ENCODE measurements around the gene PRCD.
"Not testable (repeated sequence)": the region's sequence is repeated elsewhere in the genome, so short reads cannot be mapped to it uniquely, and the experiment has no call there.

PRCD gene

DNA sequence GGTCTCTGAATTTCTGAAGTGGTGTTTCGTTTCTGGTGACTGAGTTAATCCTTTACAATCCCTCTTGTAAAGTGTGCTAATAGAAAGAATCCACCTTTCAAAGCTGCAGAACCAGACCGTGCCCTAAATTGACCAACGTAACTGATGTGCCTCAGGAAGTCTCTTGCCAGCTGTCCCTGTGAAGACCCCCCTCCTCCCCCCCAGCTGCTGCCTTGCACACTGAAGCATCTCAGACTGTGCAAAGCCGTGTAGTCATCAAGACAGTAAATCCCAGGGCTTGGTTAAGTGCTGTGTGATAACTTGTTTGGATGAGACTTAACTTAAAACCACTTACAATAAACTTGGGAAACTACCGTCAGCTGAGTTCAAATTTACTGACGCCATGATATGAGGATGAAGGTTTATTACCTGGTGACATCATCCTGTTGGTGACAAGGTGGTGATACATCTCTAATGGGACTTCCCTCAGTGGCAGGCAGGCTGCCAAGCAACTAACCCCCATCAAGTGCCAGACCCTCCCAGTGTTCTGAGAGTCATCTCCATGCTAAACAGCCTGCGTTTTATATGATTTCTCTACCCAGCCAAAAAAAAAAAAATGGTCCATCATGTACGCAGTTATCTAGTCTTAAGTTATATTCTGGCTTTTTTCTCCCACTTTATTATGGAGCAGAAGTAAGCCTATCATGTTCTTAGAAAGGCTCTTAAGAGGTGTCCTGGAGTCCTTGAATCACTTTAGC lies 25.3 kb downstream of the PRCD start:
- peak; percentile 5; the same call in 1 of the 2 replicates for TF ChIP-seq POLR2AphosphoS5 (IDR thresholded peaks at IDR 0.05; ENCODE audit: low read depth, low read length)
- FAIRE-seq; DNase-seq (ENCODE audit: insufficient read length): not testable (repeated sequence)

DNA sequence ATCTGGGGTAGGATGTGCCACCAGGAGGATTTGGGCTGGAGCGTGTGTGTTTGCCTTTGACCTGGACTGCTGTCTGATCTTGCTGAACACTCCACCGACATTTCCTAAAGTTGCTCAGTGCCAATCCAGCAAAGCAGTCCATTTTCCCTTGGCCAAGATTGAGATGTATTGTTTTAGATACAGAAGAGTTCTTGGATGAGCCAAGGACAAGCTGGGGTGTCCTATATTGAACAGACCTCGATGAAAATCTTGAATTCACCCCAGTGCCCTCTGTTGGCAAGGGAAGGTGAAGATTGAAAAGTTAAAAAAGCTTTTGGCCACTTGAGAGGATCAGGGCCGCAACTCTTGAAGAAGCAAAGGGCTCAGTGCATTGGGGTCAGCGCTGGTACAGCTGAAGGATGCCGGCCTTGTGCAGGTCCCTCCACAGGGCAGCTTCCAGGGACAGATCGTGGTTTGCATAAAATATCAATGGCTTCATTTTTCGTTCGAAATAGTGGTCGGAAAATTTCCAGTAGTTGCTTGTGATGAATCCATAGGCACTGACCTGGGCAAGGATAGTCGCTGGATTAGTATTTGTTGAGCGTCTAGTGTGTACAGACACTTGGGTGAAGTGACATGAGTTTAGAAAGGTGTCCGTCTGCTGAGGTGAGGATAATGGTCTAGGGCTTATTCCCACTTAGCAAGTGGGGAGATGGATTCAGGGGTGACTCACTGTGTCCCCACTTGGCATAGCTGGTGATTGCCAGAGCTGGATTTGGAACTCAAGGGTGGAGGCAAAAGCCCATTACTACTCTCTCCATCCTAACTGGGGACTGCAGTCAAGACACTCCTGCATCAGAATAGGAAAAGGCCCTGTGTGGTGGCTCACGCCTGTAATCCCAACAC lies 26.1 kb downstream of the PRCD start:
- DNase-seq (ENCODE audit: insufficient read length): no peak
- FAIRE-seq: no peak
- peak; percentile 31; the same call in 1 of the 2 replicates for TF ChIP-seq POLR2A (IDR thresholded peaks at IDR 0.05; ENCODE audit: low read depth, low read length)
- peak; percentile 41; the same call in 1 of the 2 replicates for TF ChIP-seq POLR2AphosphoS5 (IDR thresholded peaks at IDR 0.05; ENCODE audit: low read depth, low read length)
- no peak for TF ChIP-seq TAF1 (IDR thresholded peaks at IDR 0.05; ENCODE audit: borderline replicate concordance, low read depth, low read length)

DNA sequence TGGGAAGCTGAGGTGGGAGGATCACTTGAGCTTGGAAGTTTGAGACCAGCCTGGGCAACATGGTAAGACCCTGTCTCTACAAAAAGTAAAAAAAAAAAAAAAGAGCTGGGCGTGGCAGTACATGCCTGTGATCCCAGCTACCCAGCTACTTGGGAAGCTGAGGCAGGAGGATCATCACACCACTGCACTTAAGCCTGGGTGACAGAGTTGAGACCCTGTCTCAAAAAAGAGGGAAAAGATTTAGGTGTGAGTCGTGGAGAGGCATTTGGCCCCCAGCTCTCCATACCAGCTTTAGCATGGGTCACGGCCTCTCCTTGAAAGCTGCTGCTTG lies 26.7 kb downstream of the PRCD start:
- DNase-seq (ENCODE audit: insufficient read length) (no peak), FAIRE-seq (no peak)

DNA sequence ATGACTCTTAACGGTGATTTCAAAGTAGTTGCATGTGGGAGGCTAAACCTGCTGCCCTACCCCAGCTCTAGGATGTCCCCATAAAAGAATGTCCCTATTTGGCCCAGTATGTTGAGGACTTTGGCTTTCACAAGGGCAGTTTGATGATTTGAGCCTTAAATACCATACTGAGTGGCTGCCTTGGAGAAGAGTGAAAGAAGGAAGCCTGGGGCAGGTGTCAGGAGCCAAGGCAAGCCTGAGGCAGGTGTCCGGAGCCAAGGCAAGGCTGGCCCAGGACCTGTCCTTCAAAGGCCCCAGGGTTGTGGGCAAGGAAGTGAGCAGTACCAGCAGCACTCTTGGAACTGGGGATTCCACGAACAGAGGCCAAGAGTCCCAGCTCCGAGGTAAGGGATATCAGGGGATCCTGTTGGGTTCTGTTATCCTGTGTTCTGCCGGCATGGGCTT lies 27.2 kb downstream of the PRCD start:
- DNase-seq (ENCODE audit: insufficient read length) (no peak), FAIRE-seq (no peak)
- TF ChIP-seq POLR2A (IDR thresholded peaks at IDR 0.05; ENCODE audit: low read depth, low read length): peak; percentile 24
- no peak for TF ChIP-seq TAF1 (IDR thresholded peaks at IDR 0.05; ENCODE audit: borderline replicate concordance, low read depth, low read length)
- TF ChIP-seq POLR2AphosphoS5 (IDR thresholded peaks at IDR 0.05; ENCODE audit: low read depth, low read length): no peak; the same call in 1 of the 2 replicates

More for the DNA sequence above, 26.7 kb downstream of the PRCD start:
- TF ChIP-seq TAF1 (IDR thresholded peaks at IDR 0.05; ENCODE audit: borderline replicate concordance, low read depth, low read length): no peak
- TF ChIP-seq POLR2AphosphoS5 (IDR thresholded peaks at IDR 0.05; ENCODE audit: low read depth, low read length): peak; percentile 55; the same call in 1 of the 2 replicates

DNA sequence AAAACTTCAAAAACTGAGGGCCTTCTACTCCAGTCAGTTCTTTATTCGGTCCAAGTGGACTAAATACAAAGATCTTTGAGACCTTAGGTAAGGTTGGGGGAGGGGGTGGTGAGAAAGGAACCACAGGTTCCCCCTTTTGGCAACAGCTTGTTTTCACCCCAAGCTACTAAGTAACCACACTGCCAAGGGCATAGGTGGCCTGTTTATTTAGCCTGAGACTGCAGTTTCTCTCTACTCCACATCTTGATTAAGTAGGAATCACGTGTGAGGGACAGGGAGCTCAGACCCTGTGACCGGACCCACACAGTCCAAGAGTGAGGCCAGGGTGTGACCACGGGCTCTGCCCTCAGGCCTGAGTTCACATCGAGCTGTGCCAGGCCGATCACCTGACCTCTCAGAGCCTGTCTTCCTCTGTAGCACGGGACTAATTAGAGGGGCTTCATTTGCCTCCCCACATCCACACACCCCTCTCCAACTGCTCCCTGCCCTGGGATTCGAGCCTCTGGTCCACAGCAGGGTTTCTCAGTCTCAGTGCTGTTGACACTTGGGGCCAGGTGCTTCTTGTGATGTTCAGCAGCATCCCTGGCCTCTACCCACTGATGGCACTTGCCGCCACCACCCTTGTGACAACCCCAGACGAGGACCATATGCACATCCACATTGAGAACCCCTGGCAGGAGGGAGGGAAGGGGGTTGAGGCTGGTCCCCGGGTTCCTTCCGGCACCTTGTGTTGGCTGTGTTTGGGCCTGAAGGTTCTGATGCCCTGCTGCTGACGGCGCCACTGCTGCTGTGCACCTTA lies 28.0 kb downstream of the PRCD start:
- TF ChIP-seq POLR2A (IDR thresholded peaks at IDR 0.05; ENCODE audit: low read depth, low read length): no peak; the same call in 1 of the 2 replicates
- TF ChIP-seq POLR2AphosphoS5 (IDR thresholded peaks at IDR 0.05; ENCODE audit: low read depth, low read length): peak; percentile 65
- TF ChIP-seq TAF1 (IDR thresholded peaks at IDR 0.05; ENCODE audit: borderline replicate concordance, low read depth, low read length): no peak
- DNase-seq (ENCODE audit: insufficient read length) (no peak), FAIRE-seq (no peak)

DNA sequence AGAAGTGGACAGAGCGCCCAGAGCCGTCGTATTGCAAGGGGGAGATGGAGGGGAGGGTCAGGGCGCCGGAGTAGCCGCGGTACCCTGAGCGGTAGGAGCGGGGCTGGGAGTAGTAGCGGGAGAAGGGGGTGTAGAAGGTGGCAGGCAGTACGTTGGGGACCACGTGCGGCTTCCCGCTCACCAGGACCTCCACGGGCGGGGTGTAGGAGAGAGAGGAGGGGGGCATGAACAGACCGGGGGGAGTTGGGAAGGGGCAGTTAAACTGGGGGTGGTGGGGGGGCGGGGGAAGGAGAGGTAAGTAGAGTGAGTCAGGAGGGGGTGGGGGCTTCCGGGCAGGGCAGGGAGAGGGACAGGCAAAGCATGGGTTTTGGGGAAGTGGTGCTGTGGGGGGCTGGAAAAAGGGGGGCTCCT lies 29.0 kb downstream of the PRCD start:
- TF ChIP-seq POLR2A (IDR thresholded peaks at IDR 0.05; ENCODE audit: low read depth, low read length) (no peak), TAF1 (IDR thresholded peaks at IDR 0.05; ENCODE audit: borderline replicate concordance, low read depth, low read length) (no peak), POLR2AphosphoS5 (IDR thresholded peaks at IDR 0.05; ENCODE audit: low read depth, low read length) (no peak)
- DNase-seq (ENCODE audit: insufficient read length) (no peak), FAIRE-seq (no peak)

DNA sequence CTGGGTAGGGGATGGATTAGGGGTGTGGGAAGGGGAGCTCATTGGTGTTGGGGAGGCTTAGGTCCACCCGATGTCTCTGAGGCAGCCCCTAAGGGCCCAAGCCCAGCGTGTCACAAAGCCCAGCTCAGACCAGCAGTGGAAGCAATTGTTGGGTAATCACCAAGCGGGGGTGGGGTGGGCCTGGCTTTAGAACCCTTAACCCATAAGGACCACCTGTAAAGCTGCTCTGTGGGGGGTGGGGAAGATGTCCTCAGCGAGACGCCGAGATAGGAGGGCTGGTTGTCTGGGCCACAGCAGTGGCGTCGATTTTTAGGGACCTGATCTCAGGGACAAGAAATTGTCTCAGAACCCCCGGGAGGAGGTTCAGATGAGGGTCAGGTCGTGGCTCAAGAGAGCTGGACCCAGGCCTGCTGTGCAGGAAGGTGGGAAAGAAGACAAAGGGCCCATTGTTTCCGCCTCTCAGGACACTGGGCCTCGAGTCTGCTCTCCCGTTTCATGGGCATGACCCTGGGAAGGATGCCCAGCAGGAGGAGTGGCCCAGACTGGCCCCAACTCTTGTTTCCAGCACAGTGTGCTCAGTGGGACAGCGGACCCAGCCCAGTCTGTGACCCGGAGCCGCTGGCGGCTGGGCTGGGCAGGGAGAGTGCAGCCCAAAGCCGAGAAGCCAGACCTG lies 29.9 kb downstream of the PRCD start:
- TF ChIP-seq POLR2A (IDR thresholded peaks at IDR 0.05; ENCODE audit: low read depth, low read length): no peak
- no peak for TF ChIP-seq TAF1 (IDR thresholded peaks at IDR 0.05; ENCODE audit: borderline replicate concordance, low read depth, low read length)
- no peak for TF ChIP-seq POLR2AphosphoS5 (IDR thresholded peaks at IDR 0.05; ENCODE audit: low read depth, low read length)
- no peak for FAIRE-seq
- no peak for DNase-seq (ENCODE audit: insufficient read length)

DNA sequence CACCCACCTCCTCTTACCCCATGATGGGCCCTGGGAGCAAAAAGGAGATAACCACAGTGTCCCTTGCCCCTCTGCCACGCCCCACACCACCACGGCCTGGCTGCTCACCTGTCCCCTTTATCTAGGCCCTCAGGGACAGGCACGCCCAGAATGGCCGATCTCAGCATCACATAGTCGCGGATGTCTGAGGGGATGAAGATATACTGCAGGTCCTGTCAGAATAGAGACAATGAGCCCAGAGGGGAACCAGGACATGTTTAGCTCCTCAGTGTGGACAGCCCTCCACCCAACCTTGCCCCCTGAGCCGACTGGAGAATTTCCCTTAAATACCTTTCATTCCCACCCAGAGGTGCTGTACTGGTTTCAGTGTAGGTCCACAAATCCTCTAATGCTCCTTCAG lies 30.6 kb downstream of the PRCD start:
- DNase-seq (ENCODE audit: insufficient read length): no peak
- FAIRE-seq: no peak
- TF ChIP-seq POLR2A (IDR thresholded peaks at IDR 0.05; ENCODE audit: low read depth, low read length) (no peak), POLR2AphosphoS5 (IDR thresholded peaks at IDR 0.05; ENCODE audit: low read depth, low read length) (no peak), TAF1 (IDR thresholded peaks at IDR 0.05; ENCODE audit: borderline replicate concordance, low read depth, low read length) (no peak)

DNA sequence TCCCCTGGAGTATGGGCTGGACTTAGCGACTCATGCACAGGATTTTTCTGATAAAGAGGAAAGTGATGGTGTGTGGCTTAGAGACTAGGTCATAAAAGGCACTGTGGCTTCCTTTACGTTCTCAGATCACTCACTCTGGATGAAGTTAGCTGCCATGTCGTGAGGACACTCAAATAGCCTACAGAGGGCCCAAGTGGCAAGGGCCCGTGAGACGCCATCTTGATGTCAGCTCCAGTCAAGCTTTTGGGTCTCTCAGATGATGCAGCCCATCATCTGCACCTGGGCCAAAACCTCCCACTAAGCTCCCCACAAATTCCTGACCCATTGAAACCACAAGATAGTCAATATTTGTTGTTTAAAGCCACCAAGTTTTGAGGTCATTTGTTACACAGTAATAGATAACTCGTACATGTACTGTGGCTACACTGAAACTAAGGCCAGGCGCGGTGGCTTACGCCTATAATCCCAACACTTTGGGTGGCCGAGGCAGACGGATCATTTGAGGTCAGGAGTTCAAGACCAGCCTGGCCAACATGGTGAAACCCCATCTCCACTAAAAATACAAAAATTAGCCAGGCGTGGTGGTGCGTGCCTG lies 31.1 kb downstream of the PRCD start:
- DNase-seq (ENCODE audit: insufficient read length) (no peak), FAIRE-seq (no peak)
- TF ChIP-seq POLR2A (IDR thresholded peaks at IDR 0.05; ENCODE audit: low read depth, low read length): no peak
- TF ChIP-seq TAF1 (IDR thresholded peaks at IDR 0.05; ENCODE audit: borderline replicate concordance, low read depth, low read length): no peak
- TF ChIP-seq POLR2AphosphoS5 (IDR thresholded peaks at IDR 0.05; ENCODE audit: low read depth, low read length): no peak

DNA sequence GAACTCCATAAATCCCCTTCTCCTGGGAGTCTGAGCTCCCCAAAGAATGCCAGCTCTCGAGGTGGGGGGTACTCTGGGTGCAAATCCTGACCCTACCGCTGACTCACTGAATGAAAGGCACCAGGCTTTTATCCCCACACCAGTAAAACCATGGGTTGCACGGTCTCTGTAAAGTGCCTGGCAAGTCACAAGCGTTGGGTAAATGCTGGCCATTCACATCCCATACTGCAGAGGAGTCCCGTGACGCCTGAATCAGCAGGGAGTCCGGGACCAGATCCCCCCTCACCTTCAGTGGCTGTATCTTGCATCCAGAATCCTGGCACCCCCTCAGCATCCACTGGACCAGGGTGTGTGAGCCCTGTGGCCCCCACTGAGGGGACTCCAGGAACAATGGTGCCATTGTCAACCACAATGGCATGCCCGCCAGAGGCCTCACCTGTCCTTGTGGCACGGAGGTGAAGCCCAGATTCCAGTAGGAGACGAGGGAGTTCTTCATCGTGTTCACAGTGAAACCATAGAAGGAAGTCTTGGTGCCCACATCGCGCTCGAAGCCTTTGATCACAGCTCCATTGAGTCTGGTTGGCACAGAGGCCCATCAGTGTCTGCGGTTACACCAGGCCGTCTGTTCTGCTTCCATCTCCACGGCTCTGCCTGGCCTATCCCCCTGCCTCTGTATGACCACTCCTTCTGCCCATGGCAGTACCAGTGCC lies 32.5 kb downstream of the PRCD start:
- DNase-seq (ENCODE audit: insufficient read length) (no peak), FAIRE-seq (no peak)
- TF ChIP-seq POLR2AphosphoS5 (IDR thresholded peaks at IDR 0.05; ENCODE audit: low read depth, low read length) (no peak), POLR2A (IDR thresholded peaks at IDR 0.05; ENCODE audit: low read depth, low read length) (no peak), TAF1 (IDR thresholded peaks at IDR 0.05; ENCODE audit: borderline replicate concordance, low read depth, low read length) (no peak)

All from GM12892 (cell line).